Vagina (tissue), 2 donors: ENCODE results near the gene RAB8B. TPM values are rescaled to one million over a fixed set of nuclear protein-coding genes. Genes with fewer than 3 reads are reported as not detected.

Experiments
- DNase-seq, 2 donors: peaks; one replicate each; pipeline ENCODE4 v3.0.0-alpha.2; 2017; ENCODE audit errors: extremely low spot score in 2 of 2
- H3K27ac ChIP-seq: fragments of 200-600 bp; sonication (generic); one replicate; pipeline ENCODE4 v1.5.1; 2019
- H3K27me3 ChIP-seq: fragments of 200-600 bp; sonication (generic); one replicate; pipeline ENCODE4 v1.5.1; 2019
- H3K36me3 ChIP-seq, 2 donors: fragments of 200-600 bp; sonication (generic); one replicate each; pipeline ENCODE4 v1.5.1; 2017 to 2019
- H3K4me1 ChIP-seq: fragments of 200-600 bp; sonication (generic); one replicate; pipeline ENCODE4 v1.5.1; 2019
- H3K4me3 ChIP-seq, 2 donors: fragments of 200-600 bp; sonication (generic); 1 replicate in 1 of 2; 2 replicates in 1 of 2; pipeline ENCODE4 v1.5.1; 2016 to 2019
- H3K9me3 ChIP-seq: fragments of 200-600 bp; sonication (generic); one replicate; pipeline ENCODE4 v1.5.1; 2019
- CTCF ChIP-seq, 3 experiments: fragments of 450-650 bp in 2 of 3; fragments of 200-600 bp in 1 of 3; sonication (generic) in 1 of 3; IDR thresholded peaks; one replicate each; pipeline ENCODE4 v1.5.1; 2017 to 2019; ENCODE audit warnings: antibody characterized with exemption in 3 of 3, mild to moderate bottlenecking in 2 of 3, moderate library complexity in 2 of 3
- POLR2A ChIP-seq, 2 donors: fragments of 450-650 bp; IDR thresholded peaks; one replicate each; pipeline ENCODE4 v1.6.1; 2017; ENCODE audit warnings: antibody characterized with exemption in 2 of 2, mild to moderate bottlenecking in 2 of 2, moderate library complexity in 2 of 2
- POLR2AphosphoS5 ChIP-seq, 2 donors: sonication (generic); formaldehyde crosslinking; IDR thresholded peaks; one replicate each; pipeline ENCODE4 v1.9.0; 2017; ENCODE audit warnings: antibody characterized with exemption in 2 of 2, mild to moderate bottlenecking in 2 of 2, low read depth in 1 of 2; ENCODE audit not compliant: insufficient read depth in 1 of 2
- intact Hi-C: fragments of 100-400 bp; cut with DNase I; formaldehyde crosslinking; loops from one replicate; pipeline ENCODE4 v1.15.1; 2023
- total RNA-seq: library from RNA; depleted of rRNA; stranded (reverse); fragments of >200 nt; gene quantifications from one replicate; pipeline ENCODE4 v1.2.3, GENCODE V29; 2016

Gene RAB8B
- total RNA-seq, 1 donor from 2014 or later: 29.5 TPM

- intact Hi-C loops: no loop called here
- TF ChIP-seq POLR2AphosphoS5 (IDR thresholded peaks at IDR 0.05; ENCODE audit: insufficient read depth in 1 of 2, low read depth in 1 of 2) (no peak), POLR2A (IDR thresholded peaks at IDR 0.05) (no peak), CTCF (IDR thresholded peaks at IDR 0.05) (no peak)
- no peaks in the 10 kb centered on the region for H3K27me3 ChIP-seq
Measured at GRCh38 chr15:63288342-63288741, 98.9 kb downstream of the RAB8B start.

GRCh38 chr15:63288778-63289378 lies 99.5 kb downstream of the RAB8B start:
- Histone ChIP-seq H3K27me3 (no peaks in the 10 kb centered on the region), H3K36me3 (no peaks in the 10 kb centered on the region), H3K27ac (no peak overlapping the region), H3K4me3 (no peak overlapping the region), H3K4me1 (peaks cover 10% of the 10 kb centered on the region), H3K9me3 (no peaks in the 10 kb centered on the region)
- peak; percentile 37 to 63 (median 61) for TF ChIP-seq CTCF (IDR thresholded peaks at IDR 0.05)
- peak in 1 of 2 donors; percentile 71 for TF ChIP-seq POLR2AphosphoS5 (IDR thresholded peaks at IDR 0.05; ENCODE audit: insufficient read depth in 1 of 2, low read depth in 1 of 2)
- TF ChIP-seq POLR2A (IDR thresholded peaks at IDR 0.05): no peak
- no peak for DNase-seq
- intact Hi-C loops: no loop called here

More at GRCh38 chr15:63288342-63288741, 98.9 kb downstream of the RAB8B start:
- no peak overlapping the region for H3K4me3 ChIP-seq
- H3K9me3 ChIP-seq: no peaks in the 10 kb centered on the region
- DNase-seq: no peak
- H3K27ac ChIP-seq: no peak overlapping the region
- H3K36me3 ChIP-seq: no peaks in the 10 kb centered on the region
- peaks cover 10% of the 10 kb centered on the region for H3K4me1 ChIP-seq

- no peaks in the 10 kb centered on the region for H3K36me3 ChIP-seq
- intact Hi-C loops: loop anchor here (5.0 kb wide), 1 partner anchor 111 kb away; no protein-coding TSS in a partner anchor
- no peak for DNase-seq
Measured at GRCh38 chr15:63291507-63291906, 102.1 kb downstream of the RAB8B start.

GRCh38 chr15:63292241-63292640 lies 102.8 kb downstream of the RAB8B start:
- no peak overlapping the region for H3K27ac ChIP-seq
- no peaks in the 10 kb centered on the region for H3K36me3 ChIP-seq
- H3K4me1 ChIP-seq: peaks cover 10% of the 10 kb centered on the region
- no peak overlapping the region for H3K4me3 ChIP-seq
- no peaks in the 10 kb centered on the region for H3K27me3 ChIP-seq
- DNase-seq: no peak
- intact Hi-C loops: loop anchor here (5.0 kb wide), 1 partner anchor 110 kb away; no protein-coding TSS in a partner anchor
- no peaks in the 10 kb centered on the region for H3K9me3 ChIP-seq
- TF ChIP-seq CTCF (IDR thresholded peaks at IDR 0.05): no peak
- no peak for TF ChIP-seq POLR2AphosphoS5 (IDR thresholded peaks at IDR 0.05; ENCODE audit: insufficient read depth in 1 of 2, low read depth in 1 of 2)
- TF ChIP-seq POLR2A (IDR thresholded peaks at IDR 0.05): no peak

More at GRCh38 chr15:63291507-63291906, 102.1 kb downstream of the RAB8B start:
- Histone ChIP-seq H3K4me3 (no peak overlapping the region), H3K4me1 (peaks cover 10% of the 10 kb centered on the region), H3K27ac (no peak overlapping the region), H3K27me3 (no peaks in the 10 kb centered on the region), H3K9me3 (no peaks in the 10 kb centered on the region)
- TF ChIP-seq POLR2A (IDR thresholded peaks at IDR 0.05) (no peak), CTCF (IDR thresholded peaks at IDR 0.05) (no peak), POLR2AphosphoS5 (IDR thresholded peaks at IDR 0.05; ENCODE audit: insufficient read depth in 1 of 2, low read depth in 1 of 2) (no peak)

- intact Hi-C loops: loop anchor here (5.0 kb wide), 1 partner anchor 110 kb away; no protein-coding TSS in a partner anchor
- Histone ChIP-seq H3K27ac (no peak overlapping the region), H3K36me3 (no peaks in the 10 kb centered on the region), H3K4me3 (no peak overlapping the region), H3K4me1 (peaks cover 10% of the 10 kb centered on the region), H3K27me3 (no peaks in the 10 kb centered on the region), H3K9me3 (no peaks in the 10 kb centered on the region)
- TF ChIP-seq CTCF (IDR thresholded peaks at IDR 0.05): no peak
- TF ChIP-seq POLR2AphosphoS5 (IDR thresholded peaks at IDR 0.05; ENCODE audit: insufficient read depth in 1 of 2, low read depth in 1 of 2): no peak
- no peak for TF ChIP-seq POLR2A (IDR thresholded peaks at IDR 0.05)
- DNase-seq: no peak
Measured at GRCh38 chr15:63292771-63293170, 103.4 kb downstream of the RAB8B start.
